ENCODE measurements around the gene PPM1L.

The PPM1L gene

GRCh38 chr3:160808838-160809237 lies 52.8 kb downstream of the PPM1L start:
- no peak overlapping the region for H3K4me3 ChIP-seq (ENCODE audit: low read length)
- no peak for TF ChIP-seq ZNF274 (IDR thresholded peaks at IDR 0.05; ENCODE audit: low read depth, low read length)

GRCh38 chr3:160809453-160809852 lies 53.4 kb downstream of the PPM1L start:
- H3K4me3 ChIP-seq (ENCODE audit: low read length) = no peak overlapping the region
- no peak for TF ChIP-seq ZNF274 (IDR thresholded peaks at IDR 0.05; ENCODE audit: low read depth, low read length)

GRCh38 chr3:160810362-160811236 lies 54.6 kb downstream of the PPM1L start:
- TF ChIP-seq ZNF274 (IDR thresholded peaks at IDR 0.05; ENCODE audit: low read depth, low read length) = no peak
- no peak overlapping the region for H3K4me3 ChIP-seq (ENCODE audit: low read length)

- no peak overlapping the region for H3K4me3 ChIP-seq (ENCODE audit: low read length)
- no peak for TF ChIP-seq ZNF274 (IDR thresholded peaks at IDR 0.05; ENCODE audit: low read depth, low read length)
Measured at GRCh38 chr3:160811237-160811548, 55.2 kb downstream of the PPM1L start.

- TF ChIP-seq ZNF274 (IDR thresholded peaks at IDR 0.05; ENCODE audit: low read depth, low read length) = no peak
- no peak overlapping the region for H3K4me3 ChIP-seq (ENCODE audit: low read length)
Measured at GRCh38 chr3:160812304-160812703, 56.3 kb downstream of the PPM1L start.

- H3K4me3 ChIP-seq (ENCODE audit: low read length) = no peak overlapping the region
- no peak for TF ChIP-seq ZNF274 (IDR thresholded peaks at IDR 0.05; ENCODE audit: low read depth, low read length)
Measured at GRCh38 chr3:160815280-160815679, 59.2 kb downstream of the PPM1L start.

GRCh38 chr3:160820022-160820421 lies 64.0 kb downstream of the PPM1L start:
- TF ChIP-seq ZNF274 (IDR thresholded peaks at IDR 0.05; ENCODE audit: low read depth, low read length) = no peak
- H3K4me3 ChIP-seq (ENCODE audit: low read length) = no peak overlapping the region

GRCh38 chr3:160820430-160820829 lies 64.4 kb downstream of the PPM1L start:
- no peak for TF ChIP-seq ZNF274 (IDR thresholded peaks at IDR 0.05; ENCODE audit: low read depth, low read length)

GRCh38 chr3:160822936-160823335 lies 66.9 kb downstream of the PPM1L start:
- H3K4me3 ChIP-seq (ENCODE audit: low read length) = no peak overlapping the region
- no peak for TF ChIP-seq ZNF274 (IDR thresholded peaks at IDR 0.05; ENCODE audit: low read depth, low read length)

More at GRCh38 chr3:160820430-160820829, 64.4 kb downstream of the PPM1L start:
- no peak overlapping the region for H3K4me3 ChIP-seq (ENCODE audit: low read length)

GRCh38 chr3:160825311-160825800 lies 69.3 kb downstream of the PPM1L start:
- TF ChIP-seq ZNF274 (IDR thresholded peaks at IDR 0.05; ENCODE audit: low read depth, low read length) = no peak
- no peak overlapping the region for H3K4me3 ChIP-seq (ENCODE audit: low read length)

- no peak overlapping the region for H3K4me3 ChIP-seq (ENCODE audit: low read length)
- no peak for TF ChIP-seq ZNF274 (IDR thresholded peaks at IDR 0.05; ENCODE audit: low read depth, low read length)
Measured at GRCh38 chr3:160826408-160826807, 70.4 kb downstream of the PPM1L start.

- TF ChIP-seq ZNF274 (IDR thresholded peaks at IDR 0.05; ENCODE audit: low read depth, low read length) = no peak
- H3K4me3 ChIP-seq (ENCODE audit: low read length) = no peak overlapping the region
Measured at GRCh38 chr3:160826991-160827390, 71.0 kb downstream of the PPM1L start.

- TF ChIP-seq ZNF274 (IDR thresholded peaks at IDR 0.05; ENCODE audit: low read depth, low read length) = no peak
- H3K4me3 ChIP-seq (ENCODE audit: low read length) = no peak overlapping the region
Measured at GRCh38 chr3:160827516-160827915, 71.5 kb downstream of the PPM1L start.

GRCh38 chr3:160828880-160829279 lies 72.8 kb downstream of the PPM1L start:
- no peak for TF ChIP-seq ZNF274 (IDR thresholded peaks at IDR 0.05; ENCODE audit: low read depth, low read length)

GRCh38 chr3:160829486-160830009 lies 73.5 kb downstream of the PPM1L start:
- H3K4me3 ChIP-seq (ENCODE audit: low read length) = no peak overlapping the region
- TF ChIP-seq ZNF274 (IDR thresholded peaks at IDR 0.05; ENCODE audit: low read depth, low read length) = no peak

More at GRCh38 chr3:160828880-160829279, 72.8 kb downstream of the PPM1L start:
- no peak overlapping the region for H3K4me3 ChIP-seq (ENCODE audit: low read length)

Measured in GM08714 (cell line).